Posterior cingulate gyrus (tissue), 11 donors: ENCODE results near the gene NCOR1.
"Not testable (repeated sequence)": the region's sequence is repeated elsewhere in the genome, so short reads cannot be mapped to it uniquely, and the experiment has no call there.

Experiments
- DNase-seq, 10 donors: peaks; one replicate each; pipeline versions ENCODE4 v3.0.0 to v3.0.0-alpha.2; 2020 to 2021; ENCODE audit warnings: mixed read lengths in 3 of 10
- intact Hi-C: fragments of 100-400 bp; cut with DNase I; formaldehyde crosslinking; loops from one replicate; pipeline ENCODE4 v1.15.1; 2023

The NCOR1 gene

DNA sequence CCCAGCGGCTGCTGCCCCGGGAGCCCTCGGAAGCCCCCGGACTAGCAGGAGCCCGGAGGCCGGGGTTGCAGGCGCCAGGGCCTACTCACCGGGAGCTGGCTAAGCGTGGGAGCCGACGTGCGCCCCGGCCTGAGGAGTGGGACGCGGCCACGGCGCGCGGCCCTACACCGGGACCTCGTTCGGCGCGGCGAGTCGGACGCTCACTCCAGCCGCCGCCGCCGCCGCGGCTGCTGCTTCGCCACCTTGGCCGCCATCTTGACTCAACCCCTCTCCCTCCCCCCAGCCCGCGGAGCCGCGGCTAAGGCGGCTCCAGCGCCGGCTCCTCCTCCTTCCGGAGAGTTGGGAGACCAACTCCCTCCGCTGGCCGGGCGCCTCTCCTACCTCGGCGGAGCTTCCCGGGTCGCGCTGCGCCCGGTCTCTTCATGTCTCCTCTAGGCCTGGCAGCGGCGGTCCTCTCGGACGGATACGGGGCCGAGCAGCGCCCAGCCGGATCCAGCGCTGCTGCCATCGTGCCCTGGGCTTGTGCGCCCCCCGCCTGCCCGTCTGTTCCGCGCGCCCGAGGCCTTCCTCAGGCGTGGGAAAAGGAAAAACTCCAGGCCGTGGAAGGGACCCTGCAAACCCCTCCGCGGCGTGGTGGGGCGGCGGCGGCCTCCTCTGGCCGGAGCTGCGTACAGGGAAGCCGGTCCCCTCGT is at the start of gene NCOR1:
TSS of gene NCOR1 (minus strand) at position 262 of the 692 bp plus-strand sequence. CDS start 20,965 bp downstream, outside the sequence.
- peak; percentile 82 to 98 (median 90) for DNase-seq
- intact Hi-C loops: loop anchor here (2.0 kb wide), 1 partner anchor 217 kb away; the partner anchor contains the start of genes TTC19 and ZSWIM7

DNA sequence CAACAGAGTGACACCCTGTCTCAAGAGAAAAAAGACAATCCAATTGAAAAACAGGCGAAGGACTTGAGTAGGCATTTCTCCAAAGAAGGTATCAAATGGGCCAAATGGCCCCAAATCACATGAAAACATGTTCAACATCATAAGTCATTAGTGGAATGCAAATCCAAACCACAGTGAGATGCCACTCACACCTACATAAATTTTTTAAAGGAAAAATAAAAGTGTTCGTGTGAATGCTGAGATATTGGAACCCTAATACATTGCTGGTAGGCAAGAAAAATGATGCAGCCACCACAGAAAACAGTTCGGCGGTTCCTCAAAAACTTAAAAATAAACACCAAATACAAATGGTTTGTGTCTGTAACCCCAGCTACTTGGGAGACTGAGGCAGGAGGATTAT is 46.9 kb upstream of the NCOR1 start:
- intact Hi-C loops: no loop called here
- no peak for DNase-seq

DNA sequence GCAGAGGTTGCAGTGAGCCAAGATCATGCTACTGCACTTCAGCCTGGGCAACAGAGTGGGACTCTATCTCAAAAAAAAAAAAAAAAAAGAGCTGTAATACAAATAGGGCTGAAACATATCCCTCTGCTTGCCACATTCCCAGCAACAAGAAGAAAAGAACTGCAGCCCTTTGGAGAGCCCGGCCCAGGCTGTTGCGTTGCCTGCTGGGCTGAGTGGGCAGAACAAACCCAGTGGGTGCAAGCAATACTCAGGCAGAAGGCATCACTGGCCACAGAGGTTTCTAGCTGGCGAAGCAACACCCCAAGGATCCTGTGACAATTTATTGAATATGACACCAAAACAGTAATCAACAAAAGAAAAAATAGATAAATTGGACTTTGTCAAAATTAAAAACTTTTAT is 45.7 kb upstream of the NCOR1 start:
- no peak for DNase-seq
- intact Hi-C loops: no loop called here

DNA sequence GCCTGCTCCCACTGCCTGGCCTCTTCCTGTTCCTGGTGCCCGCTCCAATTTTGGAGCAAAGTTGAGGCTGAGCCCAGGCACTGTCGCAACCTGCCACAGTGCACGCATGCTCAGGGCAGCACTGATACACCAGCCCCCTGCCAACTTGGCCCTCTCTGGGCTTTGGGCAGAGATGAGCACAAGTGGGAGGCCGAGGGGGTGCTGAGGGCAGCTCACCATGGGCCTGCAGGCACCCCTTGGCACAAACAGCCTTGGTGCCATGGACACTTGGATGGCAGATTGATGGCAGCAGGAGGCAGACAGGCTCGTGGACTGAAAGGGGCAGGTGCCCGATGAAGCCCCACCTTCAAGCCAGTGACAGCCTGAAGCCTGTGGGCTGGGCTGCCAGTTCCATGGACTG is 44.6 kb upstream of the NCOR1 start:
- intact Hi-C loops: no loop called here
- DNase-seq: no peak

DNA sequence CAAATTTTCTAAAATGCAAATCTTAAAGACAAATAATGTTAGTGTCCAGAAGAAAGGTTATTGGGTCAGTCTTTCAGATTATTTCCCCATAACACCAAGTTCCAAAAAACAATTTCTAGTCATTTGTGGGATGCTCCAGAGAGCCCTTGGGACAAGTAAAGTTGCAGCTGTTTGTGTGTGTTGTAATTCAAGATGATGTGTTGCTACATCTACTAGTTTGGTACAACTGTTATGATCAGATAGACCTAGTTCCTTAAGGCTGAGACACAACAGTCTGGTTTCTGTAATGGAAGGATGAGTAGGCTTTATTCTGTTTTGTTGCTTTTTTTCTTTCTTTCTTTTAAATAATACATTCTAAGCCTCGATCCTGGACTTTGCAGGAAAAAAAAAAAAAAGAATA is 43.6 kb upstream of the NCOR1 start:
- DNase-seq: no peak
- intact Hi-C loops: no loop called here

DNA sequence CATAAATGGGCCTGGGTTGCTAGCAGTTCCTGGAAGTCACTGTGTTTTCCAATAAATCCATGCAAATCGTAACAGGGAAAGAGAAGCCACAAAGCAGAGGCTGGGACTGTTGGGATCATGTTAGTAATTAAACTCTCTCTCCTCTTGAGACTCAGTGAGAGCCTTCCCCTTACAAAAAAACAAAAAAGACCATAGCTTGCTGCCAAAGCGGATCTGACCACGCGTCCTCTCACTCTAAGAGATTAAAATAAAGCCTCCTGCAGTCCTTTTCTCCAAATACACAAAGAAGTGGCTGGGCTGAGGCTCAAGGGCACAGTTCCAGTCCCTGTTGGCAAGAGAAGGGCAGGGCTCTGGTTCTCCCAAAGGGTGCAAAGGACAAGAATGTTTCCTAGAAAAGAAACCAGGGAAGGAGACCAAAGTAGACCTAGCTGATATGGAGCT is 40.2 kb upstream of the NCOR1 start:
- peak; percentile 23 to 88 (median 46) for DNase-seq
- intact Hi-C loops: no loop called here

DNA sequence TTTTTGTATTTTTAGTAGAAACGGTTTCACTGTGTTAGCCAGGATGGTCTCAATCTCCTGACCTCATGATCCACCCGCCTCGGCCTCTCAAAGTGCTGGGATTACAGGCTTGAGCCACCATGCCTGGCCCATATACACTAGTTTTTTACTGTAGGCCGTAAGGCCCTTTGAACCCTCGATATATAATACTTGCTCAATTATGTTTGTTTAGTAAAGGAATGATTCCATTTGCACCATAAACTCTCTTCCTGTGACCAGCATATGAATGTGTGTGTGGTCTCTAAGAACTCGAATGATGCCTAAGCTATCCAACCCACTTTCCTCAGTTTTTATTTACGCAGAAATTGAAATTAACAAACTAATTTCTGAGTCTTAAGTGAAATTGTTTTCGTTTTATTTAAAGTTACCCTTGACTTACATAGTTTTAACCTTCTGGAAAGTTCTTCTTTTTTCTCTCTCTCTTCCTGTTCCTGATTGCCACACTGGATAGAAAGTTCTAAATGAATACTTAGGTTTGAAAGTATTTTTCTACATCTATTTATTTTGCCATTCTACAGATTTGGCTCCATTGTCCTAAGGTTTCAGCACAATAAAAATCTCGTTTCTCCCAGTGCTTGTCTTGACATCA is 39.6 kb upstream of the NCOR1 start:
- intact Hi-C loops: no loop called here
- no peak for DNase-seq

DNA sequence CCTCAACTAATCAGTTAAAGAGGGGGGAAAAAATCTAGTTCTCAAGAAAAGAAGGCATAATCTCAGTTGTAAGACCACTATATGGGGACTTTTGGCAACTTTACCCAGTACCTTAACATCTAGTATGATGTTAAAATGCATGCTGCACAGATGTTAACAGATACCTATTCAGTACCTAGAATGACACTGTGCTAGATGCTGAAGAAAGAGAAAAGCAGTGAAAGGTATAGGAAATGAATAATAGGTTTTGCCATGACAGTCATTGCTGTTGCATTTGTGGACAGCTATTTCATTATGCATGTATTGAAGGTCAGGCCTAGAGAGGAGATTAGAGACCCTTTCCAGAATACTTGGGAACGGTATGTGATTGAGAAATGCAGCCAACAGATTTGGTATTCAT is 36.2 kb upstream of the NCOR1 start:
- intact Hi-C loops: no loop called here

DNA sequence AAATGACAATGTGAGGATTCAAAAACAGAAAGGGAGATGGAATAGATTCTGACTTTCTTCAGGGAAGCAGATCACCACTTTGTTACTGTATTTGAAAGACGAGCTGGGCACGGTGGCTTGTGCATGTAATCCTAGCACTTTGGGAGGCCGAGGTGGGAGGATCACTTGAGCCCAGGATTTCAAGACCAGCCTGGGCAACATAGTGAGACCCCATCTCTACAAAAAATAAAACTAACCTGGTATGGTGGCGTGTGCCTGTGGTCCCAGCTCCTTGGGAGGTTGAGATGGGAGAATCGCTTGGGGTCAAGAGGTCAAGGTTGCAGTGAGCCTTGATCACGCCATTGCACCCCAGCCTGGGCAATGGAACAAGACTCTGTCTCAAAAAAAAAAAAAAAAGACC is 35.7 kb upstream of the NCOR1 start:
- intact Hi-C loops: no loop called here

More for the DNA sequence above, 36.2 kb upstream of the NCOR1 start:
- DNase-seq: no peak

DNA sequence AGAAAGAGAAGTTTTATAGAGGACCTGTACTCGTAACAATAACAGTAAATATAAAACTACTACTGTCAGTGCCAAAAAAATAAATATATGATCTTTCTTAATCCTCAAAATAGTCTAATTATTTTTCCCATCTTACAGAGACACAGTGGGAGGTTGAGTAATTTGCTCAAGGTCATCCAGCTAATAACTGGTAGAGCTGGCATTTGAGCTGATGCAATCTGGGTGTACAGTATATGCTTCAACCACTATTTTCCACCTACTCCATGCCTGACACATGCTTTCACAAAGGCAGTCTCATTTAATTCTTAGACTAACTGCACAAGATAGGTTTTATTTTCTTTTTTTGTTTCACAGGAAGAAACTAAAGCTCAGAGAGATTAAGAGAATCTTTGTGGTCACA is 35.3 kb upstream of the NCOR1 start:
- no peak for DNase-seq
- intact Hi-C loops: no loop called here

More for the DNA sequence above, 35.7 kb upstream of the NCOR1 start:
- no peak for DNase-seq

DNA sequence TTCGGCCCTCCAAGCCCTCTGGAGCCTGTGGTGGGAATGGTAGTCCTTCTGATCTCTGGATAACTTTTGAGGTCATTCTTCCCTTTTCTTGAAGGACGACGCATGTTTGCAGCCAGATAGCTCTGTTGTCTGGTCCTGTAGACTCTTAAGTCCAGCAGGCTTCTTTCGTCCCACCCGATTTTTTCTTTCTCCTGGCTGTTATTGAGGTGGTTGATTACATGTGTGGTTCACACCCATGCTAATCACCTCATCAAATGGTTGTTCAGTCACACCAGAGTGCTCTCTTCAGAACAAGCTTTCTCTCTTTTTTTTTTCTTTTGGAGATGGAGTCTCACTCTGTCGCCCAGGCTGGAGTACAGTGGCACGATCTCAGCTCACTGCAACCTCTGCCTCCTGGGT is 32.3 kb upstream of the NCOR1 start:
- DNase-seq: no peak
- intact Hi-C loops: no loop called here

DNA sequence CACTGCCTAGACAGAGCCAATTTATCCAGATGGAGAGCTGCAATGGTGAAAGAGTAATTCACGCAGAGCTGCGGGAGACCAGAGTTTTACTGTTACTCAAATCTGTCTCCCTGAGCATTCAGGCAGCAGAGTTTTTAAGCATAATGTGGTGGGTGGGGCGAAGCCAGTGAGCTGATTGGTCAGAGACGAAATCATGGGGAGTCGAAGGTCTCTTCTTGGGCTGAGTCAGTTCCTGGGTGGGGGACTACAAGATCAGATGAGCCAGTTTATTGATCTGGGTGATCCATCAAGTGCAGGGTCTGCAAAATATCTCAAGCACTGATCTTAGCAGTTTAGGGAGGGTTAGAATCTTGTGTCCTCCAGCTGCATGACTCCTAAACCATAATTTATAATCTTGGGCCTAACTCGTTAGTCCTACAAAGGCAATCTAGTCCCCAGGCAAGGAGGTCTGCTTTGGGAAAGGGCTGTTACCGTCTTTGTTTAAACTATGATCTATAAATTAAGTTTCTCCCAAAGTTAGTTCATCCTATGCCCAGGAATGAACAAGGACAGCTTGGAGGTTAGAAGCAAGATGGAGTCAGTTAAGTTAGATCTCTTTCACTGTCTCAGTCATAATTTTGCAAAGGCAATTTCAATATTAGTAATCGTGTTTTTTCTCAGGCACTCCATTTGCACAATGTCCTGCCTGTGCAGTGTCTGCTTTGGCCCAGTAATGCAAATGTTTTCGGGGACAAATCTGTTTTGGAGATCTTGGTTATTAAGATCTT is 28.6 kb upstream of the NCOR1 start:
- DNase-seq: no peak
- intact Hi-C loops: no loop called here

DNA sequence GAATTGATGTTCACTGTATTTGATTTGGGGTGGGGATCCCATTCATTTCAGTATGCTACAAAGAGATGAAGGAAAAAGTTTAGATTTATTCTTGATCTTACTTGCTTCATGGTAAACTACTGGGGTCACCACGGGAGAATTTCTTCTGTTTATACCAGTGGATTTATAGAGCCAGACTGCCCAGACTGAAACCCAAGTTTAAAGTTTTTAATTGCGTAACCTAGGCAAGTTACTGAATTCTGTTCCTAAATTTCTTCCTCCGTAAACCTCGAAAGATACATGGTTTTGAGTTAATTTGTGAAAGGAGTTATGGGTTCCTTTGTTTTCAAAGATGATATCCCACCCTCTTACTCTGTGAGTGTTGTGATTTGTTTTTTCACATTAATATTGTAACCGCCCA is 28.1 kb upstream of the NCOR1 start:
- no peak for DNase-seq
- intact Hi-C loops: no loop called here

DNA sequence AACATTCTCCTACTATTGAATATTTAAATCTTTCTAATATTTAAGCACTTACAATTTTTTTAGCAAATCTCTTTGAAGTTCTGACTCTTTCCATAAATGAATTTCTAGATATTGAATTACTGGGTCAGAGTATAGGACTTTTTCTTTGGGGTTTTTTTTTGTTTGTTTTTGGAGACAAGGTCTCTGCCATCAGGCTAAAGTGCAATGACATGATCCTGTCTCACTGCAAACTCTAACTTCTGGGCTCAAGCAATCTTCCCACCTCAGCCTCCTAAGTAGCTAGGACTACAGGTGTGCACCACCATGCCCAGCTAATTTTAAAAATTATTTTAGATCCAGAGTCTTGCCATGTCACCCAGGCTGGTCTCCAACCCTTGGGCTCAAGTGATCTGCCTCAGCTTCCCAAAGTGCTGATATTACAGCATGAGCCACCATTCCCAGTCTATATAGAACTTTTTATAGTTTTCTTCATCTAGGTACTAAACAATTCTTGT is 26.6 kb upstream of the NCOR1 start:
- DNase-seq: no peak
- intact Hi-C loops: no loop called here

DNA sequence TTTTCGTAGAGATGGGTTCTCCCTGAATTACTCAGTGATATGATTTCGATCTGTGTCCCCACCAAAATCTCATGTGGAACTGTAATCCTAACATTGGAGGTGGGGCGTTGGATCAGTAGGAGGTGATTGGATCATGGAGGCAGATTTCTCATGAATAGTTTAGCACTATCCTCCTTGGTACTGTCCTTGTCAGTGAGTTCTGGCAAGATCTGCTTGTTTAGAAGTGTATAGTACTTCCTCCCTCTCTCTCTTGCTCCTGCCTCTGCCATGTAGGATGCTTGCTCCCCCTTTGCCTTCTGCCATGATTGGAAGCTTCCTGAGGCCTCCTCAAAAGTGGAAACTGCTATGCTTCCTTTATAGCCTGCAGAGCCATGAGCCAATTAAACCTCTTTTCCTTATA is 24.6 kb upstream of the NCOR1 start:
- intact Hi-C loops: no loop called here
- DNase-seq: no peak

DNA sequence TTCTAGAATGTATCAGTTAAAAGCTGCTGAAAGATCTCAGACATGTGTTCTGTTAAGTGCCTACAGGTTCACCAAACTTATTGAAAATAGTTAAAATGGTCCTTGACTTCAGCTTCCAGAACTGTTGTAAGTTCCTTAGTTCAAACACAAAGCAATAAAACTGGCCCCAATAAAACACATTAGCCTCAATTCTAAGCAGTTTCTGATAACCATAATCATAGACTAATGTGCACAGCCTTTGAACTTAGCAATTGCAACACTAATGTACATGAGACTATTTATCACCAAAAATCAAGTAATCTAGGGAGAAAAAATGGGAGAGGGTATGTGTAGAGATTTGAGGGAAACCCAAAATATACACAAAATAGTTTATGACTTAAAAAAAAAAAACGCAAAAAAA is 17.1 kb upstream of the NCOR1 start:
- no peak for DNase-seq
- intact Hi-C loops: no loop called here

DNA sequence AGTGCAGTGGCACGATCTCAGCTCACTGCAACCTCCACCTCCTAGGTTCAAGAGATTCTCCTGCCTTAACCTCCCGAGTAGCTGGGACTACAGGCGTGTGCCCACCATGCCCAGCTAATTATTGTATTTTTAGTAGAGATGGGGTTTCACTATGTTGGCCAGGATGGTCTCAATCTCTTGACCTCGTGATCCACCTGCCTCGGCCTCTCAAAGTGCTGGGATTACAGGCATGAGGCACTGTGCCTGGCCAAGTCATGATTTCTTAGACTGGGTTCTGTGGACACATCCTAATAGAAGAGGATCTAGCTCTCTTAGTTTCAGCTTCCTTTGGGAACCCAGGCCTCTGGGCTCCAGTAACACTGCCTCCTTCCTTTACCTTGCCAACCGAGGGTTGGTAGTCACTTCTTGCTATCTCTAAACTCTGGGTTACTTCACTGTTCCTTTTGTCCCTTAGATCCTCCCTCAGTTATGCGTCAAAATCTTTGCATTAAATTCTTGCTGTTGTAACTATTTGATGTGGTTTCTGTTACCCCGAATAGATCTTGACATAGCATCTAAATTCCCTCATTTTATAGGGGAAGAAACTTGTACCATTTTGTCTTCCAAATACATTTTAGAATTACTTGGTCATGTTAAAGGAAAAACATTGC is 14.7 kb upstream of the NCOR1 start:
- DNase-seq, intact Hi-C loops: not testable (repeated sequence)

DNA sequence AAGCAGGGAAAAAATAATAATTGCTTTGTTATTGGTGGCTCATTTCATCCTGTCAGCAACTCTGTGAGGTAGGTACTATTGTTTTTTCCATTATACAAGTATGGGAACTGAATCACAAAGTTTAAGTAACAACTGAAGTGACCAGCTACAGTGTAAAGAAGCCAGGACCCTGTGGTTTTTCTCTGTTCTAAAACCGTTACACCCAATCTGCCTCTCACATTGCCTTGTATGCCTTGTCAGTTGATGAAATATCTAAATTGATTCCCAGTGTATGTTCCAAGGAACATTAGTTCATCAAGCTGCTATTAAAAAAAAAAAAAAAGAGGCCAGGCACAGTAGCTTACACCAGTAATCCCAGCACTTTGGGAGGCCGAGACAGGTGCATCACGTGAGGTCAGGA is 7.1 kb upstream of the NCOR1 start:
- DNase-seq: no peak
- intact Hi-C loops: no loop called here

DNA sequence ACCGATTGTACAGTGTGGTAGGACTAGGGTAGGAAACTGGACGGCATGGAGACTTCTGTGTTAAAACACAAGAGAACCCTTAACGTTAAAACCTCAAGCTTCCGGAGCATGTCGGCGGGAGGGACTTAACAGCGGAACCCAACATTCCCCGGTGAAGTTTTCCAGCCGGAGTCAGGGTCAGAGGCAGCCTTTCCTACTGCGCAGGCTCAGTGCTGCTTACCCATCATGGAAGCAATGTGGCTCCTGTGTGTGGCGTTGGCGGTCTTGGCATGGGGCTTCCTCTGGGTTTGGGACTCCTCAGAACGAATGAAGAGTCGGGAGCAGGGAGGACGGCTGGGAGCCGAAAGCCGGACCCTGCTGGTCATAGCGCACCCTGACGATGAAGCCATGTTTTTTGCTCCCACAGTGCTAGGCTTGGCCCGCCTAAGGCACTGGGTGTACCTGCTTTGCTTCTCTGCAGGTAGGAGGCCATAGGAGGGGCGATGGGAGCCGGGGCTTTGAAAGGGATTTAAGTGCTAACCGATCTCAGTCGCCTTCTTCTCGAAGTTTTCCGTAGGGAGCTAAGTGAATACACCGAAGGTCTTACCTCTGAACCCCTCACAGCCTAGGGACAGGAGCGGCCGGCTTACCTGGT is 1.8 kb upstream of the NCOR1 start, which contains the start of gene PIGL:
TSS of gene PIGL (plus strand) at position 209 of the 634 bp plus-strand sequence. CDS start at position 226, 17 bp downstream.
- intact Hi-C loops: no loop called here

DNA sequence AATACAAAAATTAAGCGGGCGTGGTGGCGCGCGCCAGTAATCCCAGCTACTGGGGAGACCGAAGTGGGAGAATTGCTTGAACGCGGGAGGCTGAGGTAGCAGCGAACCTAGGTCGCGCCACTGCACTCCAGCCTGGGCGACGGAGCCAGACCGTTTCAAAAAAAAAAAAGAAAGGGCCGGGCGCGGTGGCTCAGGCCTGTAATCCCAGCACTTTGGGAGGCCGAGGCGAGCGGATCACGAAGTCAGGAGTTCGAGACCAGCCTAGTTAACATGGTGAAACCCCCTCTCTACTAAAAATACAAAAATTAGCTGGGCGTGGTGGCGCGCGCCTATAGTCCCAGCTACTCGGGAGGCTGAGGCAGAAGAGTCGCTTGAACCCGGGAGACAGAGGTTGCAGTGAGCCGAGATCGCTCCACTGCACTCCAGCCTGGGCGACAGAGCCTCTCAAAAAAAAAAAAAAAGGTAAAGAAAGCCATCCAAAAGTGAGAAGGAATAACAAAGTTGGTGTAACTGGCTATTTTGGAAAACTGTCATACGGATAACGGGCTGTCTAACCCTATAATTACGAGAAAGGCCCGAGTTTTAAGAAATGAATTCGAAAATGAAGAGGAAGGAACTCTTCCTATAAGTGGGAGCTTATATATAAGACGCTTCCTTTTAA is 1.1 kb upstream of the NCOR1 start:
- DNase-seq, intact Hi-C loops: not testable (repeated sequence)

More for the DNA sequence above, 1.8 kb upstream of the NCOR1 start, which contains the start of gene PIGL:
- peak; percentile 84 to 98 (median 88) for DNase-seq
